Measurements from ENCODE around the gene PNCK. TPM values are rescaled to one million over a fixed set of nuclear protein-coding genes. Genes with fewer than 3 reads are reported as not detected.
"Not testable (repeated sequence)": the region's sequence is repeated elsewhere in the genome, so short reads cannot be mapped to it uniquely, and the experiment has no call there.

Gene PNCK
- under 1 TPM; 0.26 to 0.71 (median 0.51) TPM for total RNA-seq

GRCh38 chrX:153673428-153674218, at the start of gene PNCK:
TSS of gene PNCK (minus strand) at chrX:153673813. CDS start at chrX:153673076, 737 bp downstream.
- H3K36me3 Mint-ChIP-seq (ENCODE audit: insufficient read depth): no peaks in the 10 kb centered on the region
- H3K4me1 Mint-ChIP-seq (ENCODE audit: low read depth): peaks cover 4% of the 10 kb centered on the region
- H3K27me3 Mint-ChIP-seq (ENCODE audit: low read depth): peaks cover 22% of the 10 kb centered on the region
- no peaks in the 10 kb centered on the region for H3K9me3 Mint-ChIP-seq
- ATAC-seq: no peak
- DNase-seq: no peak
- H3K4me3 Mint-ChIP-seq: peak within 1 kb of the TSS; percentile 37

- DNase-seq (no peak), ATAC-seq (no peak)
- H3K36me3 Mint-ChIP-seq (ENCODE audit: insufficient read depth): peaks cover 10% of the 10 kb centered on the region
- H3K4me3 Mint-ChIP-seq: peak overlapping the region; percentile 89
- H3K9me3 Mint-ChIP-seq: no peaks in the 10 kb centered on the region
- H3K27me3 Mint-ChIP-seq (ENCODE audit: low read depth): no peaks in the 10 kb centered on the region
- peaks cover 28% of the 10 kb centered on the region for H3K4me1 Mint-ChIP-seq (ENCODE audit: low read depth)
Measured at GRCh38 chrX:153722704-153723350, 49.2 kb upstream of the PNCK start.

GRCh38 chrX:153719701-153720100, 46.1 kb upstream of the PNCK start:
- no peak for ATAC-seq
- H3K27me3 Mint-ChIP-seq (ENCODE audit: low read depth): no peaks in the 10 kb centered on the region
- H3K4me1 Mint-ChIP-seq (ENCODE audit: low read depth): peaks cover 13% of the 10 kb centered on the region
- no peak for DNase-seq
- H3K36me3 Mint-ChIP-seq (ENCODE audit: insufficient read depth): peaks cover 10% of the 10 kb centered on the region
- no peak overlapping the region for H3K4me3 Mint-ChIP-seq
- H3K9me3 Mint-ChIP-seq: no peaks in the 10 kb centered on the region

GRCh38 chrX:153719238-153719637, 45.6 kb upstream of the PNCK start:
- ATAC-seq: no peak
- Mint-ChIP-seq H3K4me3 (no peak overlapping the region), H3K27me3 (ENCODE audit: low read depth) (no peaks in the 10 kb centered on the region), H3K4me1 (ENCODE audit: low read depth) (peaks cover 14% of the 10 kb centered on the region), H3K36me3 (ENCODE audit: insufficient read depth) (peaks cover 11% of the 10 kb centered on the region), H3K9me3 (no peaks in the 10 kb centered on the region)
- DNase-seq: no peak

GRCh38 chrX:153717445-153717844, 43.8 kb upstream of the PNCK start:
- H3K36me3 Mint-ChIP-seq (ENCODE audit: insufficient read depth): peaks cover 16% of the 10 kb centered on the region
- peaks cover 13% of the 10 kb centered on the region for H3K4me1 Mint-ChIP-seq (ENCODE audit: low read depth)
- DNase-seq: no peak
- ATAC-seq: no peak
- no peaks in the 10 kb centered on the region for H3K9me3 Mint-ChIP-seq
- H3K4me3 Mint-ChIP-seq: no peak overlapping the region
- H3K27me3 Mint-ChIP-seq (ENCODE audit: low read depth): no peaks in the 10 kb centered on the region

GRCh38 chrX:153714256-153714655, 40.6 kb upstream of the PNCK start:
- Mint-ChIP-seq H3K36me3 (ENCODE audit: insufficient read depth) (peaks cover 15% of the 10 kb centered on the region), H3K4me3 (no peak overlapping the region), H3K27me3 (ENCODE audit: low read depth) (no peaks in the 10 kb centered on the region), H3K9me3 (no peaks in the 10 kb centered on the region), H3K4me1 (ENCODE audit: low read depth) (peaks cover 6% of the 10 kb centered on the region)
- no peak for DNase-seq
- no peak for ATAC-seq

- peaks cover 10% of the 10 kb centered on the region for H3K36me3 Mint-ChIP-seq (ENCODE audit: insufficient read depth)
- peaks cover 6% of the 10 kb centered on the region for H3K4me1 Mint-ChIP-seq (ENCODE audit: low read depth)
- ATAC-seq: no peak
- no peak overlapping the region for H3K4me3 Mint-ChIP-seq
- no peak for DNase-seq
- H3K27me3 Mint-ChIP-seq (ENCODE audit: low read depth): no peaks in the 10 kb centered on the region
- no peaks in the 10 kb centered on the region for H3K9me3 Mint-ChIP-seq
Measured at GRCh38 chrX:153709726-153710674, 36.4 kb upstream of the PNCK start.

GRCh38 chrX:153708415-153708814, 34.8 kb upstream of the PNCK start:
- peak; percentile 72 to 88 for ATAC-seq
- Mint-ChIP-seq H3K4me1 (ENCODE audit: low read depth) (peaks cover 3% of the 10 kb centered on the region), H3K9me3 (no peaks in the 10 kb centered on the region), H3K4me3 (no peak overlapping the region), H3K27me3 (ENCODE audit: low read depth) (no peaks in the 10 kb centered on the region), H3K36me3 (ENCODE audit: insufficient read depth) (peaks cover 6% of the 10 kb centered on the region)
- DNase-seq: peak; percentile 25

GRCh38 chrX:153707406-153707805, 33.8 kb upstream of the PNCK start:
- H3K36me3 Mint-ChIP-seq (ENCODE audit: insufficient read depth): peaks cover 7% of the 10 kb centered on the region
- H3K27me3 Mint-ChIP-seq (ENCODE audit: low read depth): no peaks in the 10 kb centered on the region
- ATAC-seq: no peak

GRCh38 chrX:153706799-153707198, 33.2 kb upstream of the PNCK start:
- DNase-seq (no peak), ATAC-seq (no peak)
- H3K27me3 Mint-ChIP-seq (ENCODE audit: low read depth): no peaks in the 10 kb centered on the region
- no peaks in the 10 kb centered on the region for H3K9me3 Mint-ChIP-seq
- H3K36me3 Mint-ChIP-seq (ENCODE audit: insufficient read depth): peaks cover 7% of the 10 kb centered on the region
- peaks cover 3% of the 10 kb centered on the region for H3K4me1 Mint-ChIP-seq (ENCODE audit: low read depth)
- no peak overlapping the region for H3K4me3 Mint-ChIP-seq

More at GRCh38 chrX:153707406-153707805, 33.8 kb upstream of the PNCK start:
- H3K4me1 Mint-ChIP-seq (ENCODE audit: low read depth): peaks cover 3% of the 10 kb centered on the region
- H3K4me3 Mint-ChIP-seq: no peak overlapping the region
- no peak for DNase-seq
- H3K9me3 Mint-ChIP-seq: no peaks in the 10 kb centered on the region

- not testable (repeated sequence) for H3K27me3 Mint-ChIP-seq (ENCODE audit: low read depth); DNase-seq; ATAC-seq; H3K4me1 Mint-ChIP-seq (ENCODE audit: low read depth); H3K4me3 Mint-ChIP-seq; H3K9me3 Mint-ChIP-seq; H3K36me3 Mint-ChIP-seq (ENCODE audit: insufficient read depth)
Measured at GRCh38 chrX:153705403-153706060, 31.9 kb upstream of the PNCK start.

GRCh38 chrX:153704631-153705402, 31.2 kb upstream of the PNCK start:
- not testable (repeated sequence) for DNase-seq; H3K9me3 Mint-ChIP-seq; H3K27me3 Mint-ChIP-seq (ENCODE audit: low read depth); ATAC-seq; H3K36me3 Mint-ChIP-seq (ENCODE audit: insufficient read depth); H3K4me1 Mint-ChIP-seq (ENCODE audit: low read depth); H3K4me3 Mint-ChIP-seq

- ATAC-seq: no peak
Measured at GRCh38 chrX:153704021-153704526, 30.5 kb upstream of the PNCK start.

More at GRCh38 chrX:153704021-153704526, 30.5 kb upstream of the PNCK start:
- no peaks in the 10 kb centered on the region for H3K9me3 Mint-ChIP-seq
- DNase-seq: no peak
- H3K36me3 Mint-ChIP-seq (ENCODE audit: insufficient read depth): peaks cover 3% of the 10 kb centered on the region
- peaks cover 3% of the 10 kb centered on the region for H3K4me1 Mint-ChIP-seq (ENCODE audit: low read depth)
- H3K4me3 Mint-ChIP-seq: no peak overlapping the region
- no peaks in the 10 kb centered on the region for H3K27me3 Mint-ChIP-seq (ENCODE audit: low read depth)
